K562 treated with DMSO at 1 percent for 24 hours (cell line): Measurements from ENCODE around the gene CORT. TPM values are rescaled to one million over a fixed set of nuclear protein-coding genes. Genes with fewer than 3 reads are reported as not detected.

Experiments used
- total RNA-seq: library from RNA; unstranded; fragments of 300-600 nt; gene quantifications from 2 replicates; pipeline ENCODE4 v1.2.3, GENCODE V29; 2022; ENCODE audit warnings: low read depth; ENCODE audit not compliant: insufficient read depth

Gene CORT, protein sequence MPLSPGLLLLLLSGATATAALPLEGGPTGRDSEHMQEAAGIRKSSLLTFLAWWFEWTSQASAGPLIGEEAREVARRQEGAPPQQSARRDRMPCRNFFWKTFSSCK
- total RNA-seq = 0.42 TPM in 1 of 2 replicates, not detected in the other

GRCh38 chr1:10449751-10450150 lies at the start of gene CORT:
Gene CORT, plus strand, starts transcription at chr1:10450031. Its CDS starts 193 bp downstream, at chr1:10450224.

GRCh38 chr1:10430216-10431069 lies 19.4 kb upstream of the CORT start, which contains the start of gene CENPS:
Gene CENPS, plus strand, starts transcription at chr1:10430433. Its CDS starts 85 bp downstream, at chr1:10430518.

GRCh38 chr1:10472220-10473144 lies 22.7 kb downstream of the CORT start, which contains the start of gene DFFA:
Gene DFFA, minus strand, starts transcription at chr1:10472529. Its CDS starts 71 bp downstream, at chr1:10472458.

DNA sequence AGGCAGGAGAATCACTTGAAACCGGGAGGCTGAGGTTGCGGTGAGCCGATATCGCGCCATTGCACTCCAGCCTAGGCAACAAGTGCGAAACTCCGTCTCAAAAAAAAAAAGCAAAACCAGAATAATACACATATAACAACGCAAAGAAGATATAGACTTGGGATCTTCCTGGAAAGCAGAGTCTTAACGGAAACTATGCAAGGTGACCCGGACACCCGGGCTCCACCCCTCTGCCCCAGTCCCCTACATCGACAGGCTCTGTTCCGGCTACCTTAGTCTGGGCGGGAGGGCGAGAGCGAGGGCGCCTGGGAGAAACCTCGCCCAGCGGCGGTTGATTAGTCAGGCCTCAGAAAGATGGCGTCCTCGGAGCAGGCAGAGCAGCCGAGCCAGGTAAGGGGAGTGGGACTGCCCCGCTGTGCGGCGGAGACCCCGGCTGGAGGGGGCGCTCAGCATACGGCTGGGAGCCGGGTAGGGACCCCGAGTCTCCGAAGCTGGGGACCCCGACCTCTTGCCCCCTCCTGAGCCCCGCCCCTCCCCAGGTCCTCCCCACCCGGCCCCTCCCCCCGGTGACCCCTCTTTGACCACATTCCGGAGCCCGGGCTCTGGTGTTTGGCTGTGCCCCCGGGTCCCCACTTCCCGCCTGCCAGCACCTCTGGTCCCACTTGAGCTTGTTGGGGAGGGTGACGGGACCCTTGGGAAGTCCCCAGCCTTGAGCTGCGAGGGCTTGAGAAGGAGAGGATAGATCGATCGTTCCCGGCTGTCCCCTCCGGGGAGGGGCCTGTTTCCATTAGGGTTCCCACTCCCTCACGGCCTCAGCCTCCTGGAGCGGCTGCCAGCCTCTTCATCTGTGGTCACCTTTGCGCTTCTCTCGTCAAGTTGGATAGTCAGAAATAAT lies 25.0 kb downstream of the CORT start, which contains the start of gene PEX14:
Gene PEX14, plus strand, starts transcription at position 338 of the 895 bp plus-strand sequence. Its CDS starts 17 bp downstream, at position 355.

Other genes with a start within 250 kb of the CORT start
- gene KIF1B, start 239.5 kb upstream of the CORT start, total RNA-seq = 15.0 and 17.9 TPM in 2 replicates
- gene PGD, start 51.0 kb upstream of the CORT start, total RNA-seq = 425 and 427 TPM in 2 replicates
- gene CENPS, start 19.6 kb upstream of the CORT start, total RNA-seq = 33.5 and 42.4 TPM in 2 replicates
- gene DFFA, start 22.5 kb downstream of the CORT start, total RNA-seq = 30.5 and 30.8 TPM in 2 replicates
- 60.2 and 60.5 TPM in 2 replicates for gene PEX14, start 24.9 kb downstream of the CORT start, total RNA-seq